Measurements from ENCODE around the gene FAM107B. TPM values are rescaled to one million over a fixed set of nuclear protein-coding genes. Genes with fewer than 3 reads are reported as not detected.

Gene FAM107B
- total RNA-seq, 1 donor from 2014 or later: 286 TPM

- intact Hi-C loops (cut with micrococcal nuclease): no loop called here
- ChIA-PET POLR2A (no interaction called here), CTCF (no interaction called here)
- Mint-ChIP-seq H3K27me3 (no peaks in the 10 kb centered on the region), H3K27ac (no peak overlapping the region), H3K4me1 (peaks cover 18% of the 10 kb centered on the region), H3K9me3 (no peaks in the 10 kb centered on the region), H3K4me3 (no peak overlapping the region), H3K36me3 (ENCODE audit: low read depth) (no peaks in the 10 kb centered on the region)
- DNase-seq (no peak), ATAC-seq (ENCODE audit: low read depth) (no peak)
- TF ChIP-seq, protein P1, sequence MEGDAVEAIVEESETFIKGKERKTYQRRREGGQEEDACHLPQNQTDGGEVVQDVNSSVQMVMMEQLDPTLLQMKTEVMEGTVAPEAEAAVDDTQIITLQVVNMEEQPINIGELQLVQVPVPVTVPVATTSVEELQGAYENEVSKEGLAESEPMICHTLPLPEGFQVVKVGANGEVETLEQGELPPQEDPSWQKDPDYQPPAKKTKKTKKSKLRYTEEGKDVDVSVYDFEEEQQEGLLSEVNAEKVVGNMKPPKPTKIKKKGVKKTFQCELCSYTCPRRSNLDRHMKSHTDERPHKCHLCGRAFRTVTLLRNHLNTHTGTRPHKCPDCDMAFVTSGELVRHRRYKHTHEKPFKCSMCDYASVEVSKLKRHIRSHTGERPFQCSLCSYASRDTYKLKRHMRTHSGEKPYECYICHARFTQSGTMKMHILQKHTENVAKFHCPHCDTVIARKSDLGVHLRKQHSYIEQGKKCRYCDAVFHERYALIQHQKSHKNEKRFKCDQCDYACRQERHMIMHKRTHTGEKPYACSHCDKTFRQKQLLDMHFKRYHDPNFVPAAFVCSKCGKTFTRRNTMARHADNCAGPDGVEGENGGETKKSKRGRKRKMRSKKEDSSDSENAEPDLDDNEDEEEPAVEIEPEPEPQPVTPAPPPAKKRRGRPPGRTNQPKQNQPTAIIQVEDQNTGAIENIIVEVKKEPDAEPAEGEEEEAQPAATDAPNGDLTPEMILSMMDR (IDR thresholded peaks at IDR 0.05): no peak
Measured at GRCh38 chr10:14618674-14619073, 156.0 kb downstream of the FAM107B start.

- intact Hi-C loops (cut with micrococcal nuclease): loop anchor here (1.0 kb wide), 1 partner anchor 9 kb away; no protein-coding TSS in a partner anchor
- no peak for ATAC-seq (ENCODE audit: low read depth)
- ChIA-PET CTCF (no interaction called here), POLR2A (no interaction called here)
- TF ChIP-seq, protein P1 (IDR thresholded peaks at IDR 0.05): no peak
- Mint-ChIP-seq H3K27ac (no peak overlapping the region), H3K9me3 (no peaks in the 10 kb centered on the region), H3K4me3 (no peak overlapping the region), H3K27me3 (no peaks in the 10 kb centered on the region), H3K4me1 (peaks cover 25% of the 10 kb centered on the region), H3K36me3 (ENCODE audit: low read depth) (no peaks in the 10 kb centered on the region)
- DNase-seq: no peak
Measured at GRCh38 chr10:14617852-14618251, 156.8 kb downstream of the FAM107B start.

GRCh38 chr10:14616955-14617730, 157.6 kb downstream of the FAM107B start:
- Mint-ChIP-seq H3K4me1 (peaks cover 30% of the 10 kb centered on the region), H3K27ac (no peak overlapping the region), H3K36me3 (ENCODE audit: low read depth) (no peaks in the 10 kb centered on the region), H3K4me3 (no peak overlapping the region), H3K9me3 (no peaks in the 10 kb centered on the region), H3K27me3 (no peaks in the 10 kb centered on the region)
- CTCF ChIA-PET: no interaction called here
- intact Hi-C loops (cut with micrococcal nuclease): loop anchor here (1.0 kb wide), 1 partner anchor 8 kb away; no protein-coding TSS in a partner anchor
- POLR2A ChIA-PET: interaction anchor here (0.6 to 0.7 kb wide), 5 partner anchors 12 to 192 kb away, joined by 3 to 9 read pairs (median 8); no protein-coding TSS in a partner anchor
- TF ChIP-seq, protein P1 (IDR thresholded peaks at IDR 0.05): no peak
- ATAC-seq (ENCODE audit: low read depth) (no peak), DNase-seq (no peak)

- POLR2A ChIA-PET: interaction anchor here (0.6 kb wide), 2 partner anchors 12 to 25 kb away, joined by 4 to 9 read pairs; no protein-coding TSS in a partner anchor
- Mint-ChIP-seq H3K9me3 (no peaks in the 10 kb centered on the region), H3K4me3 (no peak overlapping the region), H3K4me1 (peaks cover 30% of the 10 kb centered on the region), H3K36me3 (ENCODE audit: low read depth) (no peaks in the 10 kb centered on the region), H3K27me3 (no peaks in the 10 kb centered on the region), H3K27ac (peak overlapping the region; percentile 18)
- CTCF ChIA-PET: no interaction called here
- intact Hi-C loops (cut with micrococcal nuclease): no loop called here
- DNase-seq (no peak), ATAC-seq (ENCODE audit: low read depth) (no peak)
- TF ChIP-seq, protein P1 (IDR thresholded peaks at IDR 0.05): no peak
Measured at GRCh38 chr10:14616465-14616864, 158.2 kb downstream of the FAM107B start.

DNA sequence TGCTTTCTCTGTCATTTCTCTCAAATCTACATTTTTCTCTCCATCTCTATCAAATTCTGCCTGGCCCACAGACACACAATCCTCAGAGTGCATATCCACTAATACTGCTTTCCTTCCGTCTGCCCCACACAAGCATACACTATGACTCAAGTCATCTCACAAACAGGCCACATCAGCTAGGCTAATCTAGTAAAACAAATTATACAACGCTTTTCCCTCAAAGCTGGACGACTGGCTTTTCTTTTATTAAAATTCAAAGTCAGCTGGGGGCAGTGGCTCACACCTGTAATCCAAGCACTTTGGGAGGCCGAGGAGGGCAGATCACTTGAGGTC, 161.1 kb downstream of the FAM107B start:
- intact Hi-C loops (cut with micrococcal nuclease): loop anchor here (1.0 kb wide), 1 partner anchor 11 kb away; no protein-coding TSS in a partner anchor
- POLR2A ChIA-PET: interaction anchor here (1.5 to 3.3 kb wide), 2 partner anchors 9 to 36 kb away, joined by 5 to 10 read pairs; no protein-coding TSS in a partner anchor
- Mint-ChIP-seq H3K9me3 (no peaks in the 10 kb centered on the region), H3K36me3 (ENCODE audit: low read depth) (no peaks in the 10 kb centered on the region), H3K27me3 (no peaks in the 10 kb centered on the region), H3K4me3 (no peak overlapping the region), H3K27ac (no peak overlapping the region), H3K4me1 (peaks cover 49% of the 10 kb centered on the region)
- DNase-seq (no peak), ATAC-seq (ENCODE audit: low read depth) (no peak)
- CTCF ChIA-PET: no interaction called here
- TF ChIP-seq, protein P1 (IDR thresholded peaks at IDR 0.05): no peak

All from activated B cell treated with CpG ODN at 0.5 μM for 24 hours (primary cell).